HEK293T (cell line): ENCODE data around the gene FOXO3.

Experiments used
- BHLHE40 ChIP-seq: fragments of 450-650 bp; IDR thresholded peaks from 2 replicates; pipeline ENCODE4 v1.6.1; 2016; ENCODE audit warnings: mild to moderate bottlenecking, moderate library complexity, borderline replicate concordance
- ELF4 ChIP-seq: fragments of 450-650 bp; IDR thresholded peaks from 2 replicates; pipeline ENCODE4 v1.6.1; 2017; ENCODE audit warnings: antibody characterized with exemption
- FOXK2 ChIP-seq: fragments of 450-650 bp; IDR thresholded peaks from 2 replicates; pipeline ENCODE4 v1.6.1; 2016; ENCODE audit warnings: mild to moderate bottlenecking
- FOXM1 ChIP-seq: fragments of 450-650 bp; IDR thresholded peaks from 2 replicates; pipeline ENCODE4 v1.6.1; 2017; ENCODE audit warnings: mild to moderate bottlenecking, borderline replicate concordance
- NFRKB ChIP-seq: fragments of 450-650 bp; IDR thresholded peaks from 2 replicates; pipeline ENCODE4 v1.6.1; 2016; ENCODE audit warnings: mild to moderate bottlenecking, moderate library complexity
- ZNF384 ChIP-seq: fragments of 450-650 bp; IDR thresholded peaks from 2 replicates; pipeline ENCODE4 v1.6.1; 2016

GRCh38 chr6:108610270-108610839, 49.6 kb downstream of the FOXO3 start:
- TF ChIP-seq ELF4 (no peak), ZNF384 (no peak), FOXK2 (no peak), BHLHE40 (no peak), FOXM1 (no peak), NFRKB (no peak)
